Activated T-helper 9 cell treated with anti-CD3 and anti-CD28 coated beads, Interleukin-2, amount 50 U/mL, for 16 hours (primary cell): ENCODE data around the gene THY1.
"Not testable (repeated sequence)": the region's sequence is repeated elsewhere in the genome, so short reads cannot be mapped to it uniquely, and the experiment has no call there.

Experiments used
- DNase-seq: peaks from one replicate; pipeline ENCODE4 v3.0.0-alpha.2; 2020; ENCODE audit warnings: low read depth

THY1 gene

DNA sequence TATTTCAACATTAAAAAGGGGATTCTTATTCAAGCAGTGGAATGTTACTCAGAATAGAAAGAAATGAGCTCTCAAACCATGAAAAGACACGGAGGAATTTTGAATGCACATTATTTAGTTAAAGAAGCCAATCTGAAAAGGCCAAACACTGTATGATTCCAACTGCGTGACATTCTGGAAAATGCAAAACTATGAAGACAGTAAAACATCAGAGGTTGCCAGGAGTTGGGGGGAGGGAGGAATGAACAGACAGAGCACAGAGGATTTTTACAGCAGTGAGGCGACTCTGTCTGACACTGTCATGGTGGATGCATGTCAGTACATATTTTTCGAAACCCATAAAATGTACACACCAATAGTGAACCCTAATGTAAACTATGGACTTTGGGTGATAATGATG, 22.9 kb upstream of the THY1 start:
- DNase-seq: no peak

DNA sequence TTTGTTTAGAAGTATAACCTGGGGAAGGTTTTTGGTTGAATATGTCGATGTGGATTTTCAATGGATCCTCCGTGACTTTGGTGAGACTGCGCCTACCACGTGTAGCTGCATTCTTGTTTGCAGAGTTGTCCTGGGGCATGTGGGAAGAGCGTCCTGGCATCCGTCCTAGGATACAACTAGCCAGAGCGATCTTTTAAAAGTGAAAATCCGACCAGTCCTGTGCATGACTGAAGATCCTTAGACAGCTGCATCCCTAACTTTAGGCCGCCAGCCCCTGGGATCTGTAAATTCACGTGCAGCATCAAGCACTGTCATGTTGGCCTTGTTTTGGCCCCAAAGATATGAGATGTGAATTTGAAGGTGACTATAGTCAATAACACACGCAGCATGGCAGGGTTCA, 22.4 kb upstream of the THY1 start:
- DNase-seq: no peak

DNA sequence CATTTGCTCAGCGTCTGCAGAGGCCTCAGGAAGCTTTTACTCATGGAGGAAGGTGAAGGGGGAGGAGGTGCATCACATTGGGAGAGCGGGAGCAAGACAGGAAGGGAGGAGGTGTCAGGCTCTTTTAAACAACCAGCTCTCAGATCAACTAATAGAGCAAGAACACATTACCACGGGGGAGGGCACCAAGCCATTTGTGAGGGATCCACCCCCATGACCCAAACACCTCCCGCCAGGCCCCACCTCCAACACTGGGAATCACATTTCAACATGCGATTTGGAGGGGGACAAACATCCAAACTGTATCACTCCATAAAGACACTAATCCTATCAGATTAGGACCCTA, 18.9 kb upstream of the THY1 start:
- no peak for DNase-seq

DNA sequence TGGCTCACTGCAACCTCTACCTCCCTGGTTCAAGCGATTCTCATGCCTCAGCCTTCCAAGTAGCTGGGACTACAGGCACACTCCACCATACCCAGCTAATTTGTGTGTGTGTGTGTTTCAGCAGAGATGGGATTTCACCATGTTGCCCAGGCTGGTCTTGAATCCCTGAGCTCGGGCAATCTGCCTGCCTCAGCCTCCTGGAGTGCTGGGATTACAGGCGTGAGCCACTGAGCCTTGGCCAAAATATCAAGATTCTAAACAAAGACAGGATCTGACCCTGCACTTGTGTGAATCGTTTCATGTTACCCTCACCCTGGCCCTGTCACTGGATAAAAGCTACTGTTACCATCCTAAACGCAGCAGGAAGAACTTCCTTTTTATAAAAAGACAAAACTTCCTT, 15.6 kb upstream of the THY1 start:
- DNase-seq: no peak

DNA sequence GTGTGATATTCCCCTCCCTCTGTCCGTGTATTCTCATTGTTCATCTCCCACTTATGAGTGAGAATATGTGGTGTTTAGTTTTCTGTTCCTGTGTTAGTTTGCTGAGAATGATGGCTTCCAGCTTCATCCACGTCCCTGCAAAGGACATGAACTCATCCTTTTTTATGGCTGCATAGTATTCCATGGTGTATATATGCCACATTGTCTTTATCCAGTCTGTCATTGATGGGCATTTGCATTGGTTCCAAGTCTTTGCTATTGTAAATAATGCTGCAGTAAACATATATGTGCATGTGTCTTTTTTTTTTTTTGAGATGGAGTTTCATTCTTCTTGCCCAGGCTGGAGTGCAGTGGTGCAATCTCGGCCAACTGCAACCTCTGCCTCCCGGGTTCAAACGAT, 14.5 kb upstream of the THY1 start:
- not testable (repeated sequence) for DNase-seq

DNA sequence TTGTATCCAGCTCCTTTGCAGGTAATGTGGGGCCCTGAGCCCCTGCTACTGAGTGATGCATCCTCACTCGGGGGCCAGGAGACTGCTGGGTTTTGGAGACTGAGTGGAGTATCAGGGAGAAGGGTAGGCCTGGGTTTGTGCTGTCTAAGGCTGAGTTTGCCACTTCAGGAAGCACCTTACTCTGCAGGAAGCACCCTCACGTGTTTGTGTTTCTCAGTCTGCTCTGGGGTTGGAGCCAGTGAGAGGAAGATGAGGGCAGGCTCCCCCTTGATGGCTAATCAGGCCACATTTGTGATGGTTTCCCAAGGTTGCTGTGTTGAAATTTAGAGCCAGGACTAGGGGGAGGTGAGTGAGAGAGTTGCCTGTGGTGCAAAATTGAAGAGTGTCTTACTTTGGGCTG, 13.7 kb upstream of the THY1 start:
- no peak for DNase-seq

DNA sequence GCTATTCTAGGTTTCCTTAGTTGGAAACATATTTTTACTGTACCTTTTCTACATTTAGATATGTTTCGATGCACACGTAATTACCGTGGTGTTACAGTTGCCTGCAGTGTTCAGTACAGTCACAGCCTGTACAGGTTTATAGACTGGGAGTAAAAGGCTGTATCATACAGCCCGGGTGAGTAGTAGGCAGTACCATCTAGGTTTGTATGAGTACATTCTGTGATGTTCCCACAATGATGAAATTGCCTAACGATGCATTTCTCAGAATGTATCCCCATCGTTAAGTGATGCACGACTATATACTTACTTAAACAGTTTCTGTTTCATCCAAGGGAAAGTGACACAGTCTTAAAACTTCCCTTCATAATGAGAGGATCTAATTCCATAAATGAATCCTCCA, 13.1 kb upstream of the THY1 start:
- no peak for DNase-seq

DNA sequence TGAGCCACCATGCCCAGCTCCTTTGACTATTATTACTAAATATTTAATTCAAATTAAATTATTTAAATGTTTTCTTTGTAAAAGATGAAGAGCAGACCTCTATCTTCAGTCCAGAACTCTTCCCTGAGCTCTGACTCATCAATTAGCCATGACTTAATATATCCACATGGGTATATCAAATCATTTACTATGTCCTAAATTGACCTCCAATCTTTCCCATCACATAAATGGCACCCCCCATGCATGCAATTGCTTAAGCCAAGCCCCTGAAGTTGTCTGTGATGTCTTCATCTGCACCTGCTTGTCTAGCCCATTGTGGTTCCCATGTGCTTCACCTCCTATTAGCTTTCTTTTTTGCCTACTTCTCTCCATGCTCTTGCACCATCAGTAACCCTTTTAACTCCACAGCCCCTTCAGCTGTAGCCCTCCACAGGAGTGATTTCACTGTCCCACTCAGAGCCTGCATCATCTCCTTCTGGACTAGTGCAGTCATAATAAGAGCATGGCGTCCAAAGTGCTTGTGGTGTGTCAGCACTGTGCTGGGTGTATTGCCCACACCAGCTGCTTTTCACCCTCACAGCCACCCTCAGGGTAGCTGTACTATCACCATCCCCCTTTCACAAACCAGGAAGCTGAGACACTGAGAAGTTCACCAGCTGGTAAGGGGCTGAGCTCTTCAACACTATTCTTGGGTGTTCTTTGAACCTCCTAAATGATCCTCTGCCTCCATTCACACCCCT, 11.8 kb upstream of the THY1 start:
- DNase-seq: no peak

DNA sequence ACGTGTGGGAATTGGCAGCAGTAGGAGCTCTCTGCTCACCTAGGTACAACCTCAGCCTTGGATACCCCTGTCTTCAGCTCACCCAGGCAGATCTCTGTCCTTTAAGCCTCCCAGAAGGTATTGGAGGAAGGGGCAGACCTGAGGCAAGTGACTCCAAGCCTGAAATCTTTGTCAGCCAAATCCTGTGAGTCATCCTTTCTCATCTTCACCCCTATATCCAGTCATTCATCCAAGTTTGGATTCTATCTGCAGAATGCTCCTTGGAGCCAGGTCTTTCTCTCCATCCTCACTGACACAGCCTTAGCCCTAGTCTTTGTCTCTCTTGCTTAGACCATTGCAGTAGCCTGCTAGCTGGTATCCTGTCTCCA, 10.4 kb upstream of the THY1 start:
- no peak for DNase-seq

DNA sequence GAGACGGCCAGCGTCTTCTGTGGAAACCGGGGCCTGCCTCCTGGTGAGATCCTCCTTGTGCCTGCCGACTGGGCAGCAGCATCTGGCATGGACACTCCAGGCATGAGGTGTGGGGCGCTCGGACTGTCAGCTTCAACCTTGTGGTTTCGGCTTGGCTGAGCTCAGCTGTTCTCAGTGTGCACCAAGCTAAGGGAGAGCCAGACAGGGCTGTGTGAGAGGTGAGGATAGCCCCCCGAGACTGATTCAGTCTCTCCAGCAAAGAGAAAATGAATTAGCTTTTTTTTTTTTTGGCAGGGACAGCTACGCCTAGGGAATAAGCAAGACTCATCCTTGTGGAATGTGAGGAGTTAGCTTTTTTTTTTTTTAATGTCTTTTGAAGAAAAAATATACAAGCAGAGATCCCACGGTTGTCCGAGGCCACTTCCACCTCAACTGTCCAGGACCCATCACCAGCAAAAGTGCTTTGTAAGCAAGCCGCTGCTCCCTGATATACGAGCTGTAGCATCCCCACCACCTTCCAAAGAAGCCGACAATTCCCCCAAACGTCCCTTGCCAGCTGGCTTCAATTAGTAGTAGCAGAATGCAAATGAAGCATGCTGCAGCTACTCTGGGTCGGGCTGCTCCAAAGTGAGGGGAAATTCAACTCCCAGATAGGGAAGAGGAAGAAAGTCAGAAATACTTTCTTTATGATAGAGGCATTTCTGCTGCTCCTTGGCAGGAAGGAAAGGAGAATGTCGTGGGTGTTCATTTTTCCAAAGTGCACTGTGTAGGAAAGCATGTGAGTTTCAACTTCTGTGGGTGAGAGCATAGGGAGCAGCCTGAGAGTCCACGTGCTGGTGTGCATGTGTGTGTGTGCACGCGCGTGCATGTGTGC, 9.7 kb upstream of the THY1 start:
- DNase-seq: no peak

DNA sequence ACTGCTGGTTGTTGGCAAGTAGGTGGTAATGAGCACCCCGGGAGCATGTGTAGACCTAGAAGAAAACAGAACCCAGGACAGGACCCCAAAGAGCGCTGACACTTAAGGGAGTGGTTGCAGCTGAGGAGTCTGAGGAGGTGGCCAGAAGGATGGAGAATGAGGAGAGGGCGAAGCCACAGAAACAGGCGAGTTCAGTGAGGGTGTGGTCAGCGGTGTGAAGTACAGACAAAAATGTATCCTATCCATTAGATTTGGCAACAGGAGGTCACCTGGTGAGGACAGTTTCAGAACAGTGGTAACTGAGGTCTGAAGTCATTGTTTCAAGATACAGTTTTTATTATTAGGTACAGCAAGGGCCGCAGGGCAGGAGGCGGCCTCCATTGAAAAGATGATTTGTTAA, 8.6 kb upstream of the THY1 start:
- DNase-seq: no peak

DNA sequence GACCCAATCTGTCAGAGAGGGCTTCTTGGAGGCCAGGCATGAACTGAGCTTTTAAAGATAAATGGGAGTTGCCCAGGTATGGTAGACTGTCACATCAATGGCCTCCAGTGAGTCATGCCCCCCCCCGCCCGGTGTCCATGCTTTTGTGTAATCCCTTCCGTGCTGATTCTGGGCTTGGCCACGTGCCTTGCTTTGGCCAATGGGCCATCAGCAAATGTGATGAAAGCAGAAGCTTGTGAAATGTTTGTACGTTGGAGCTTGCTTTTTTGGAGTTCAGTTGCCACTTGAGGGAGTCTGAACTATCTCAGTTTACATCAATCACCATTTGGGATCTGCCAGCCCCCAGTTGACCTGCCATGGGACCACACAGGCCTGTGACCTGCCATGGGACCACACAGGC, 4.3 kb upstream of the THY1 start:
- DNase-seq: no peak

DNA sequence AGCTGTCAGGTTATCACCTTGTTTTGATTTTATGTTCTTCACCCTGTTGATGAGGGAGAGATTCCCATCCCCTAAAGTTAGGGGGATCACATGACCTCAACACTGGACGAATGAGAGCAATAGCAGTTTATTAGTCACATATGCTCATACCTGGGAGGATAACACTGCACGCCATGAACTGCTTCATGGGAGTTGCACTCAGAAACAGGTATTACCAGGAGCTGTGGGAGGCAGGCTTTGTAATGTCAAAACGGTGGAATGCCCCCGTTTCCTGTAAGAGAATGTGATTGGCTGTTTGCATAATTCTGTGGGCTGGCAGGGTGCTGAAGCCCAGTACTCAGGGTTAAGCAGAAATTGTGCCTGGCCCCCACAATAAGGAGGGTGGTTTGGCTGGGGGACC, 3.2 kb upstream of the THY1 start:
- DNase-seq: no peak

DNA sequence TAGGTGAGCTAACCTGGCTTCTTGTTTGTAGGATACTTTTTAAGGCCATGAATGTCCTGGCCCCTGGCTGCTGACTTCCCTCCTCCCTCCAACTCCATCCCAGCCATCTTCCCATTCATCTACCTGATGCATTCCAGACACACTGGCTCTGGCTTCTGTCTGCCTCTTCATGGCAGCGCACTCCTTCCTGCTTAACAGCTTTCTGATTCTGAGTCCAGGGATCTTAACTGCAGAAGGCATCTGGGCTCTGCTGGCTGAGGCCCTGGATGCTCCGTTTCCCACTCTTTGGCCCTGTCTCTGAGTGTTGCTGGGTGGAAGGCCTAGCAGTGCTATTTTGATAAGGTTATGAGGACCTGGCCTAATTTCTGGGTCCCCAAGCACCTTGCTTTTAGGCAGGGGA, 1.8 kb upstream of the THY1 start:
- no peak for DNase-seq

DNA sequence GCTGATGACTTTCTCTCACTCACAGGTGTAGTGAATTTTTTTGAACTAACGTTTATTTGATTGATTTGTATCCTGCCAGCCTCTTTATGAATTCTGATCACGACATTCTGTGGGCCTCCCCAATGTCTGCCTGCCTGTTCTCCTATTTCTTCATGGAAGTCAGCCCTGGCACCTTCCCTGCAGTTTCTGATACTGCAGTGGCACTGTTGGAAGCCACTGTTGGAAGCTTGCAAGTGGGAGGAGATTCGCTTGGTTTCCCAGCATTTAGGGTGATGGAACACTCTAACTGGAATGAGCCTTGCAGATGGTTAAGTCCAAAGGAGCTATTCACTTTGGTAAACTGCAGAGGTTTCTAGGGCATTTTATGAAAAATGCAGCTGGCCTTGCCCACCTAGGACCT, 1.3 kb upstream of the THY1 start:
- DNase-seq: no peak

DNA sequence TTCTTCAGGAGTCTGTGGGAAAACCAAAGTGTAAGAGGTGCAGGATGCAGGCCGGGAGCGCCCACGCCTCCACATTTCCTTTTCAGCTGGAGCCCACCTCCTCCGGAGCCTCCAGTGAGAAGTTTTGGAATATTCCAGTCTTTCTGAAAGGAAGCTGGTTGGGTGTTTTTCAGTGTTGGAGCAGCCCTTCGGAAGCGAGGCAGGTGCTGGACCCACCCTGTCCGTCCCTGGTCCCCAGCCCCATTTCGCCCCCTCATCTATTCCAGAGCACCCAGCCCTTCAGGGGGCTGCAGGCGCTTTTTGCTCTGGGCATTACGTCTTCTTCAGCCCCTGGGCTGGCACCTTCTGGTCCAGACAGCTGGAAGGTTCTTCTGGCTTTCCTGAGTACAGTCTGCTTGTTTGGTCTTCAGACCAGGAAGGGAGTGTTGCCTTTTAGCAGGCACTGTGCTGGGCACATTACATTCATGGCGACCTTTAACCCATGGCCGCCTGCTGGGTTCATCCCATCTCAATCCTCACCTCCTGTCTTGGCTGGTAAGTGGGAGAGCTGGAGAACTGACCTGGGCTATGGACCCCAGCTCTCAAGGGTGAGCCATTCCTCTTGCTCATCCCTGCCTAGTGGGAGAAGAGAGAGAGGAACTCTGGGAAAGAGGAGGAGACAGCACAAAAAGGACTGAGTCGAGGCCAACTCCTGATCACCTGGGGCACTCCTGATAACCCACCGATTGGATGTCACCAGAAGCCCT, 710 bp upstream of the THY1 start:
- DNase-seq: no peak

DNA sequence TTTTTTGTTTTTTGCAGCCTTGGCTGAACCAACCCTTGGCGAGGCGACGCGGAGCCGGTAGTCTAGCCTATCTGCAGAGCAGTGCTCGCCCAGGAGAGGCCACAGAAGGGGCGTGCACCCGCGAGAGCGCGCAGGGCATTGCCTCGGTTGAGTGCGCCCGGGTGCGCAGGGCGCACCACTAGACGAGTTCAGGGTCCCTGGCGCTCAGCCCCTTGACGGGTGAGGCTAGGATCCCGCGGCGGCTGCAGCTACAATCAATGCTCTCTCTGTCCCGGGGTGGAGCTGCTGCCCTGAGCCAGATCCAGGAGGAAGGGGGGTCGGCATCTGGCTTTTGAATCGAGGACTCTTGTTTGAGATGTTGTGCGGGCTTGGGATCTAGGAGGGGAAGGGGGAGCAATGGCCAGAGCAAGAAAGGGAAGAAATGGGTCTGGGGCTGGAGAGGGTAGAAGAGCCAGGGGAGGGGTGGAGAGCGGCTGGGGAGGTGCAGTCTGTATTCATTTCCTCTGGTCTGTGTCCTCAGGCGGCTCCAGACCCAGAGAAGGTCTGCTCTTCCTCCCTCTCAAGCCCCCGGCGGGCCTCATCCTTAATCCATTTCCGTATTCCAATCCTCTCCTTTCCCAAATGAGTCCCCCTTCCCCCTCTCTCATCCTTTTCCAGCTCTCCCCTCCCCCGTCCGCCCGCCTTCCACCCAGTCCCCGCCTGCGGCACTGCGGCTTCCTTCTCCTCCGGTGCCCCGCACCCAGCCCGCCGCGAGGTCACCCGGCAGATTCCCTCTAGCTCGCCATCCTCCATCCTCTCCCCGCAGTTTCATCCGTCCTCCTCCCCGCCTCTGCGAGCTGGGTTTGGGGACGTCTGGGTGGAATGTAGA, 797 bp downstream of the THY1 start:
- DNase-seq: peak; percentile 4

DNA sequence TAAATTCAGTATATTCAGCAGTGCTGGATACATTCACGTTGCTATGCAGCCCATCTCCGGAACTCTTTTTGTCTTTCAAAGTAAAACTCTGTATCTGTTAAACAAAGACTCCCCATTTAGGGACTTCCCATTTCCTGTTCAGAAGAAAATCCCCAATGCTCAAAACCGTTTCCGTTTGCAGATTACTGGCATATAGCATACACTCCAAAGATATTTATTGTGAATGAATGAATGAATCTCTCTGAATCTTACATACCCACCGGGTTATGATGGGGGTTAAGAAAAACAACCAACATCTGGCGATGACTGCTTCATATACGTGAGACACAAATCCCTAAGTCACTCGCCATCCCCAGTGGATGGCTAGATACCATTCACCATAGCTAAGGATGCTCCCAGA, 1.6 kb downstream of the THY1 start:
- no peak for DNase-seq

DNA sequence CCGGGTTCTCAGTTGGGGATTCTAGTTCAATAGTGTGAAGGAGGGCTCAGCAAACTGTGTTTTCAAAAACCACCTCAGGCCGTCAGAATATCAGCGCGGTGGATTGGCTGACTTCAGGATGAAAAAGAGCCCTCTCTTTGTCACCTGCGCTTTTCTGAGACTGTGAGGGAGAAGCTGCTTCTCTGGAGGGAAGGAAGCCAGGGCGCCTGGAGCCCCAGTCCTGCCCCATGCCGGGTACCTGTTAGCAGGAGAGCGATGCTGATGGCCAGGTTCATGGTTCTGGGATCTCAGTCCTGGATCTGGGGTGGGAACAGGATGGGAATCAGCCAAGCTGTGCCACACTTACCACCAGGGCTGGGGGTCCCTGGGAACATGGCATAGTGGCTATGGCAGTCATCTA, 2.3 kb downstream of the THY1 start:
- no peak for DNase-seq

DNA sequence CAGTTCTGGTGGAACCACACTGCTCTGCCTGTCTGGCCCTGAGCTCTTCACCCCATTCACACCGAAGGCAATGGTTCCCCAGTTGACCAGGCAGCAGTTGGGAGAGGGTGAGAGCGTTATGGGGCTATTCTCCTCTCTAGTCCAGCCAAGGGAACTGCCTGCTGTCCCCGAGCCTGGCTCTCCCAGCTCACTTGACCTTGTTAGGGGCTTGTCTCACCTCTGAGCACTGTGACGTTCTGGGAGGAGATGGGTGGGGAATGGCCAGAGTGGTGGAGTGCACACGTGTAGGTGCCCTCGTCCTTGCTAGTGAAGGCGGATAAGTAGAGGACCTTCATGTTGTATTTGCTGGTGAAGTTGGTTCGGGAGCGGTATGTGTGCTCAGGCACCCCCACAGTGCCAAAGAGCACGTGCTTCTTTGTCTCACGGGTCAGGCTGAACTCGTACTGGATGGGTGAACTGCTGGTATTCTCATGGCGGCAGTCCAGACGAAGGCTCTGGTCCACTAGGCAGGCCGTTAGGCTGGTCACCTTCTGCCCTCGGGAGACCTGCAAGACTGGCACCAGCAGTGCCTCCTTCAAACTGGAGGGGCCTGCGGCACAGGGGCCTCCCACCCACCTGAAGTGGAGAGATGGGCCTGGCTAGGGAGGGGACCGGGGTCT, 3.0 kb downstream of the THY1 start:
- DNase-seq: no peak

DNA sequence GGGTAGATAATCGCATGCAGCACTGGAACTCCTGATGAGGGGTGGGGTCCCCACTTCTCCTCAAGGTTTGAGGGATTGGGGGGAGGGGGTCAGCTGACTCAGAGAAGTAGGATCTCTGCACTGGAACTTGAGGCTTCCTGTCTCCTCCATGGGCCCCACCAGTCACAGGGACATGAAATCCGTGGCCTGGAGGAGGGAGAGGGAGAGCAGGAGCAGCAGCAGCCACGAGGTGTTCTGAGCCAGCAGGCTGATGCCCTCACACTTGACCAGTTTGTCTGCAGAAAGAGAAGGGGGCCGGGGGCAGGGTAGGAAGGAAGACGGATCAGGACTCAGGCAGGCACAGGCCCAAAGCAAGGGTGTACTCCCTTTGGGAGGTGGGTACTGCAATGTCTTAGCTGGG, 3.7 kb downstream of the THY1 start:
- no peak for DNase-seq

DNA sequence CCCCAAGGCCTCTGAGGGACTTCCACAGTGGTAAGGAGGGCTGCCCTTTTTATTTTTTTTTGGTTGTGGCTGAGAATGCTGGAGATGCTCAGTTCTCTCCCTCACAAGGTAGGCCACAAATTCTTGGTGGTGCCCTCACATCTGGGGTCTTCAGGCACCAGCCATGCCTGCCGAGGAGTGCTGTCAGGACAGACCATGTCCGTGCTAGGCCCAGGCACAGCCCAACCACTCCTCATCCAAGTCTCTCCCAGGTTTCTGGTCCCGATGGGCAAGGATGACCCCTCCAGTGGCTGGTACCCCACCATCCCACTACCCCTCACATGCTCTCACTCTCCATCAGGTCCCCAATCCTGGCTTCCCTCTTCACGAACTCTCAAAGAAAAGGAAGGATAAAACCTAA, 4.2 kb downstream of the THY1 start:
- no peak for DNase-seq
